K562 (cell line): Measurements from ENCODE around the gene CD300E. TPM values are rescaled to one million over a fixed set of nuclear protein-coding genes. Genes with fewer than 3 reads are reported as not detected.

Experiments used
- ATAC-seq: fragments of 200-7000 bp; cut with Tn5 transposase; 3 replicates; pipeline ENCODE4 v1.9.1; 2020; ENCODE audit warnings: moderate library complexity
- BruUV-seq: library from RNA; stranded (reverse); fragments of 400-500 nt; replicated peaks from 2 replicates; lab custom pipeline; 2021; lab: Mats Ljungman, UMichigan
- CTCF ChIA-PET: fragments of 300-600 bp; formaldehyde crosslinking; extraction: SDS; loops from one replicate; lab custom pipeline; 2021; ENCODE audit warnings: low intra/inter-chr PET ratio; lab: Yijun Ruan, JAX
- POLR2A ChIA-PET: fragments of 300-600, 350-650 bp; sonication (Branson Sonifier 250); formaldehyde crosslinking; extraction: SDS; loops from one replicate; lab custom pipeline; 2021; ENCODE audit warnings: antibody characterized with exemption, inconsistent platforms; lab: Yijun Ruan, JAX
- DNase-seq, 4 experiments: peaks; one replicate each; pipeline versions ENCODE4 v3.0.0 to v3.0.0-alpha.2; 2011 to 2018; ENCODE audit warnings: low spot score in 3 of 4, mixed read lengths in 3 of 4; ENCODE audit errors: extremely low read depth in 1 of 4
- FAIRE-seq: peaks from 2 replicates; lab custom pipeline; 2011; peaks lifted over from hg19 to GRCh38; lab: Jason Lieb, UNC
- H2AFZ ChIP-seq: 2 replicates; pipeline ENCODE4 v1.6.0; 2011; ENCODE audit warnings: low read depth, low read length, control low read depth, inconsistent platforms
- H3K27ac ChIP-seq: fragments of 200-600 bp; 3 replicates; pipeline ENCODE4 v1.8.0; 2011; ENCODE audit warnings: low read depth, mild to moderate bottlenecking, control low read depth, inconsistent platforms, low read length, moderate library complexity, mixed read lengths; ENCODE audit errors: extremely low read depth
- H3K27me3 ChIP-seq, 2 experiments: fragments of 300-600 bp in 1 of 2; 2 replicates in 1 of 2; 3 replicates in 1 of 2; pipeline versions ENCODE4 v1.6.0 to v1.8.0; 2011; ENCODE audit warnings: inconsistent platforms in 2 of 2, low read length in 2 of 2, mild to moderate bottlenecking in 1 of 2, mixed read lengths in 1 of 2, moderate library complexity in 1 of 2; ENCODE audit not compliant: control insufficient read depth in 2 of 2, insufficient read depth in 2 of 2
- H3K36me3 ChIP-seq: fragments of 300-600 bp; 3 replicates; pipeline ENCODE4 v1.8.0; 2011; ENCODE audit warnings: mild to moderate bottlenecking, low read length, inconsistent platforms; ENCODE audit not compliant: control insufficient read depth, insufficient read depth
- H3K4me1 ChIP-seq, 2 experiments: fragments of 200-600 bp in 1 of 2; replicated peaks in 1 of 2; 2 replicates in 1 of 2; 3 replicates in 1 of 2; pipeline versions ENCODE4 v1.5.1 to v1.8.0; 2011; ENCODE audit warnings: inconsistent platforms in 2 of 2, low read length in 2 of 2, mild to moderate bottlenecking in 1 of 2, mixed read lengths in 1 of 2, moderate library complexity in 1 of 2; ENCODE audit not compliant: control insufficient read depth in 2 of 2, insufficient read depth in 2 of 2
- H3K4me2 ChIP-seq: 2 replicates; pipeline ENCODE4 v1.6.1; 2011; ENCODE audit warnings: low read length, control low read depth, inconsistent platforms, mixed read lengths; ENCODE audit not compliant: insufficient read depth
- H3K4me3 ChIP-seq: fragments of 200-600 bp; sonication (generic), shearing (Covaris generic); 2 replicates; pipeline ENCODE4 v1.5.1; 2016; ENCODE audit warnings: control low read depth, inconsistent platforms
- H3K79me2 ChIP-seq: fragments of 200-600 bp; 3 replicates; pipeline ENCODE4 v1.8.0; 2011; ENCODE audit warnings: low read length, inconsistent platforms; ENCODE audit not compliant: control insufficient read depth, insufficient read depth
- H3K9ac ChIP-seq, 2 experiments: 2 replicates each; pipeline versions ENCODE4 v1.6.0 to v1.6.1; 2011; ENCODE audit warnings: low read depth in 2 of 2, low read length in 2 of 2, control low read depth in 1 of 2, inconsistent platforms in 1 of 2, mild to moderate bottlenecking in 1 of 2, mixed read lengths in 1 of 2; ENCODE audit not compliant: insufficient read depth in 1 of 2
- H3K9me1 ChIP-seq: one replicate; pipeline ENCODE4 v1.6.0; 2011; ENCODE audit warnings: inconsistent platforms, mild to moderate bottlenecking, low read length, moderate library complexity; ENCODE audit not compliant: control insufficient read depth, insufficient read depth
- H3K9me3 ChIP-seq: replicated peaks from 2 replicates; pipeline ENCODE4 v1.5.1; 2011; ENCODE audit warnings: low read depth, low read length, inconsistent platforms; ENCODE audit not compliant: control insufficient read depth, insufficient read depth
- H4K20me1 ChIP-seq: replicated peaks from 2 replicates; pipeline ENCODE4 v1.6.1; 2011; ENCODE audit warnings: low read length, inconsistent platforms, mixed read lengths; ENCODE audit not compliant: control insufficient read depth, insufficient read depth
- BHLHE40 ChIP-seq: IDR thresholded peaks from 2 replicates; pipeline ENCODE4 v1.6.1; 2011; ENCODE audit warnings: low read length, improper control_type of control experiment
- BRD9 ChIP-seq: fragments of 450-650 bp; IDR thresholded peaks from 2 replicates; pipeline ENCODE4 v1.6.1; 2018; ENCODE audit warnings: low read depth; ENCODE audit not compliant: partially characterized antibody
- DDX20 ChIP-seq: fragments of 450-650 bp; IDR thresholded peaks from 2 replicates; pipeline ENCODE4 v1.6.1; 2016; ENCODE audit warnings: missing genetic modification characterization, low read depth, mild to moderate bottlenecking, missing compliant biosample characterization, moderate library complexity
- FOXA3 ChIP-seq, 2 experiments: fragments of 450-650 bp in 1 of 2; sonication (generic) in 1 of 2; formaldehyde crosslinking; IDR thresholded peaks in 1 of 2; conservative IDR thresholded peaks in 1 of 2; 2 replicates each; pipeline versions ENCODE4 v1.4.0 to v1.8.0; 2020 to 2022; ENCODE audit warnings: mild to moderate bottlenecking in 2 of 2, missing genetic modification reagents in 1 of 2
- GTF2E2 ChIP-seq: fragments of 200-800 bp; sonication (Bioruptor generic); IDR thresholded peaks from 2 replicates; pipeline ENCODE4 v1.6.1; 2016; ENCODE audit warnings: missing genetic modification characterization, missing compliant biosample characterization
- HMG20A ChIP-seq: fragments of 450-650 bp; formaldehyde crosslinking; conservative IDR thresholded peaks from 2 replicates; pipeline ENCODE4 v1.4.0; 2020; ENCODE audit warnings: mild to moderate bottlenecking, mixed read lengths
- MCM2 ChIP-seq: fragments of 450-650 bp; IDR thresholded peaks from 2 replicates; pipeline ENCODE4 v1.6.1; 2017; ENCODE audit warnings: low read depth, mild to moderate bottlenecking
- RAD21 ChIP-seq, 2 experiments: fragments of 250-450 bp in 1 of 2; fragments of 450-650 bp in 1 of 2; sonication (Bioruptor Pico) in 1 of 2; formaldehyde crosslinking in 1 of 2; IDR thresholded peaks in 1 of 2; conservative IDR thresholded peaks in 1 of 2; 2 replicates each; pipeline versions ENCODE4 v1.4.0 to v1.8.0; 2020 to 2022; ENCODE audit warnings: mild to moderate bottlenecking in 2 of 2, moderate library complexity in 1 of 2
- RB1 ChIP-seq: fragments of 450-650 bp; IDR thresholded peaks from 2 replicates; pipeline ENCODE4 v1.6.1; 2017; ENCODE audit warnings: low read depth, mild to moderate bottlenecking
- RBM25 ChIP-seq: fragments of 200-400 bp; formaldehyde crosslinking; IDR thresholded peaks from 2 replicates; pipeline ENCODE4 v1.6.1; 2018; ENCODE audit warnings: low read length, low read depth, moderate library complexity; ENCODE audit not compliant: severe bottlenecking
- SMC3 ChIP-seq: conservative IDR thresholded peaks from 2 replicates; pipeline ENCODE4 v1.6.1; 2011; ENCODE audit warnings: low read depth, low read length, improper control_type of control experiment; ENCODE audit not compliant: insufficient read depth
- SUPT5H ChIP-seq: fragments of 450-650 bp; IDR thresholded peaks from 2 replicates; pipeline ENCODE4 v1.6.1; 2016
- XRCC3 ChIP-seq: fragments of 450-650 bp; IDR thresholded peaks from 2 replicates; pipeline ENCODE4 v1.6.1; 2017; ENCODE audit warnings: mild to moderate bottlenecking, moderate library complexity
- WGBS: fragments of 100-300 bp; shearing (Covaris generic); methylation state at CpG from one replicate; pipeline ENCODE4 v1.1.6; 2016; ENCODE audit warnings: low coverage, mixed read lengths; ENCODE audit not compliant: insufficient coverage; ENCODE audit errors: missing lambda C conversion rate; 5-methylcytosine and 5-hydroxymethylcytosine counted together
- in situ Hi-C: fragments of 300-500 bp; cut with MboI; formaldehyde crosslinking; loops from 4 replicates; pipeline ENCODE4 v1.15.0; 2018; ENCODE audit warnings: inconsistent platforms, mixed read lengths
- intact Hi-C: fragments of 100-400 bp; cut with micrococcal nuclease; formaldehyde crosslinking; loops from 2 replicates; pipeline ENCODE4 v1.14.2; 2022
- polyA plus RNA-seq, 8 experiments: library from polyadenylated mRNA; depleted of rRNA in 4 of 8; stranded (reverse) in 5 of 8; unstranded in 3 of 8; fragments of >200 nt; fragmentation: Nextera tagmentation in 2 of 8; fragmentation: Illumina TruSeq in 1 of 8; extraction: Ambion mirVana in 2 of 8; extraction: Trizol in 1 of 8; gene quantifications; 2 replicates each; pipeline versions ENCODE4 v1.2.1 to v1.2.3, GENCODE V29; 2011 to 2014; ENCODE audit warnings: inconsistent platforms in 1 of 8, missing spikeins in 1 of 8
- total RNA-seq, 7 experiments: library from RNA; depleted of rRNA in 6 of 7; stranded (reverse); fragments of >200 nt in 6 of 7; fragmentation: Illumina TruSeq in 2 of 7; extraction: Trizol in 2 of 7; gene quantifications; 2 replicates each; pipeline versions ENCODE4 v1.2.1 to v1.2.3, GENCODE V29; 2011 to 2021; ENCODE audit warnings: low replicate concordance in 1 of 7
- TF ChIP-seq, protein P1 (sequence below): fragments of 250-450 bp; sonication (Bioruptor Pico); IDR thresholded peaks from 2 replicates; pipeline ENCODE4 v1.8.0; 2022; ENCODE audit warnings: inconsistent platforms, mild to moderate bottlenecking, moderate library complexity, borderline replicate concordance
- TF ChIP-seq, protein P2 (sequence below): fragments of 250-450 bp; sonication (Bioruptor Pico); IDR thresholded peaks from 2 replicates; pipeline ENCODE4 v1.9.0; 2021; ENCODE audit warnings: mild to moderate bottlenecking, inconsistent platforms

CD300E gene
- total and polyA plus RNA-seq, 9 of the 15 experiments (the other 6 are each of a cell fraction or from before 2014, with no cell fraction given): not detected

GRCh38 chr17:74567397-74567796 is 56.1 kb downstream of the CD300E start, which contains the start of gene CD300H (continued):
- TF ChIP-seq DDX20 (tag) (no peak), SUPT5H (no peak)
- TF ChIP-seq, protein P1, sequence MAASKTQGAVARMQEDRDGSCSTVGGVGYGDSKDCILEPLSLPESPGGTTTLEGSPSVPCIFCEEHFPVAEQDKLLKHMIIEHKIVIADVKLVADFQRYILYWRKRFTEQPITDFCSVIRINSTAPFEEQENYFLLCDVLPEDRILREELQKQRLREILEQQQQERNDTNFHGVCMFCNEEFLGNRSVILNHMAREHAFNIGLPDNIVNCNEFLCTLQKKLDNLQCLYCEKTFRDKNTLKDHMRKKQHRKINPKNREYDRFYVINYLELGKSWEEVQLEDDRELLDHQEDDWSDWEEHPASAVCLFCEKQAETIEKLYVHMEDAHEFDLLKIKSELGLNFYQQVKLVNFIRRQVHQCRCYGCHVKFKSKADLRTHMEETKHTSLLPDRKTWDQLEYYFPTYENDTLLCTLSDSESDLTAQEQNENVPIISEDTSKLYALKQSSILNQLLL (CRISPR knock-in tag): no peak

DNA sequence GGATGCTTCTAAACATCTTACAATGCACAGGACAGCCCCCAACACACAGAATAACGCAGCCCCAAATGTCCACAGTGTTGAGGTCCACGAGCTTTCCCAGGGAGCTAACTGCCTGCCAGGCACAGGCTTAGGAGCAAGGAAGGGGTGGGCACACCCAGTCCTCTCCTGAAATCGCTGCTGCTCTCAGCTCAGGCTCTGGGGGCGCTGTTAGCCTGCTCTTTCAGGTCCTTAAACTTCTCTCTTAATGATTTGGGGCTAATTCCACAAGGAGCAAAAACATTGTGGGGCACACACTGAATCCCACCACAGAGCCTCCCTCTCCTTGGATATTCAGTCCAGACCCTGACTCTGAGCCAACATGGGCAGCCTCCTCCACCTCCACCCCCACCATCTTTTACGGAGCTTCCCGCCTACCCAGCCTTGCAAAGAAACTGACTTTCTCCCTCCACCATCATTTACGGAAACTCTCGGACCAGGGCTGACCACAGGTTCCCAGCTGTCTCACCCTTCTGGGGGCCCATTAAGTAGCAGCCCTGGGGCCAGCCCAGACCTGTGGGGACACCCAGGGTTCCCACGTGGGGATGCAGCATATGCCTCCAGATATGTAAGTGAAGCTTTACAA is 57.3 kb downstream of the CD300E start:
- H3K9me3 ChIP-seq: no peaks in the 10 kb centered on the region
- peak; percentile 34 to 54 (median 52) for DNase-seq
- no peak overlapping the region for H2AFZ ChIP-seq
- H3K9me1 ChIP-seq: no peaks in the 10 kb centered on the region
- ChIA-PET POLR2A (interaction anchor here (0.5 to 1.4 kb wide), 7 partner anchors 9 to 228 kb away, joined by 3 to 6 read pairs (median 3); no protein-coding TSS in a partner anchor), CTCF (no interaction called here)
- H3K27ac ChIP-seq: no peak overlapping the region
- no TSS peak for BruUV-seq
- H3K4me1 ChIP-seq: no peaks in the 10 kb centered on the region
- peak; percentile 81 for FAIRE-seq
- H3K9ac ChIP-seq: no peak overlapping the region
- no peak overlapping the region for H3K4me3 ChIP-seq
- in situ Hi-C loops (no loop called here), intact Hi-C loops (no loop called here)
- no peaks in the 10 kb centered on the region for H3K36me3 ChIP-seq
- H3K27me3 ChIP-seq: peaks cover 0 to 48% of the 10 kb centered on the region in 2 experiments; a peak in 4 of 5 replicates
- no peak overlapping the region for H3K4me2 ChIP-seq
- peaks cover 4% of the 10 kb centered on the region for H4K20me1 ChIP-seq
- ATAC-seq: peak; percentile 94
- 2% methylated on average over 9 of the region's 9 CpGs for WGBS
- no peaks in the 10 kb centered on the region for H3K79me2 ChIP-seq
- TF ChIP-seq RB1 (peak; percentile 28; the same call in 1 of the 2 replicates), MCM2 (no peak), RBM25 (no peak), GTF2E2 (tag) (no peak), SMC3 (0 out of 2 replicates have a peak, but pooled peaks have one; percentile 4), FOXA3 (CRISPR knock-in tag; conservative IDR thresholded peaks at IDR 0.05 in 1 of 2, IDR thresholded peaks at IDR 0.05 in 1 of 2) (no peak), RAD21 (CRISPR knock-in tag; conservative IDR thresholded peaks at IDR 0.05 in 1 of 2, IDR thresholded peaks at IDR 0.05 in 1 of 2) (peak in 1 of 2 experiments; percentile 48; a peak in 2 of 4 replicates), XRCC3 (no peak), BRD9 (no peak), BHLHE40 (no peak), HMG20A (CRISPR knock-in tag) (no peak)
- TF ChIP-seq, protein P2, sequence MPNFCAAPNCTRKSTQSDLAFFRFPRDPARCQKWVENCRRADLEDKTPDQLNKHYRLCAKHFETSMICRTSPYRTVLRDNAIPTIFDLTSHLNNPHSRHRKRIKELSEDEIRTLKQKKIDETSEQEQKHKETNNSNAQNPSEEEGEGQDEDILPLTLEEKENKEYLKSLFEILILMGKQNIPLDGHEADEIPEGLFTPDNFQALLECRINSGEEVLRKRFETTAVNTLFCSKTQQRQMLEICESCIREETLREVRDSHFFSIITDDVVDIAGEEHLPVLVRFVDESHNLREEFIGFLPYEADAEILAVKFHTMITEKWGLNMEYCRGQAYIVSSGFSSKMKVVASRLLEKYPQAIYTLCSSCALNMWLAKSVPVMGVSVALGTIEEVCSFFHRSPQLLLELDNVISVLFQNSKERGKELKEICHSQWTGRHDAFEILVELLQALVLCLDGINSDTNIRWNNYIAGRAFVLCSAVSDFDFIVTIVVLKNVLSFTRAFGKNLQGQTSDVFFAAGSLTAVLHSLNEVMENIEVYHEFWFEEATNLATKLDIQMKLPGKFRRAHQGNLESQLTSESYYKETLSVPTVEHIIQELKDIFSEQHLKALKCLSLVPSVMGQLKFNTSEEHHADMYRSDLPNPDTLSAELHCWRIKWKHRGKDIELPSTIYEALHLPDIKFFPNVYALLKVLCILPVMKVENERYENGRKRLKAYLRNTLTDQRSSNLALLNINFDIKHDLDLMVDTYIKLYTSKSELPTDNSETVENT (CRISPR knock-in tag): no peak
